Activated naive CD8-positive, alpha-beta T cell treated with anti-CD3 and anti-CD28 coated beads, Interleukin-2, amount 10 ng/mL, durations not matched to agents 7 days and 5 days (primary cell): Measurements from ENCODE around the gene TARBP1. TPM values are rescaled to one million over a fixed set of nuclear protein-coding genes. Genes with fewer than 3 reads are reported as not detected.
A peak's percentile ranks its signal among the peaks of the same experiment; 100 is the strongest.
"Not testable (repeated sequence)": the region's sequence is repeated elsewhere in the genome, so short reads cannot be mapped to it uniquely, and the experiment has no call there.

Experiments used
- ATAC-seq: fragments of 150-1000 bp; cut with Tn5 transposase; one replicate; pipeline ENCODE4 v1.10.0; 2021; ENCODE audit warnings: low read depth, moderate library complexity
- POLR2A ChIA-PET: fragments of 350-600 bp; sonication (Branson Sonifier 250); formaldehyde crosslinking; loops from one replicate; lab custom pipeline; 2021; ENCODE audit warnings: antibody characterized with exemption; lab: Charles Lee
- DNase-seq: peaks from one replicate; pipeline ENCODE4 v3.0.0; 2021
- H3K27ac Mint-ChIP-seq: one replicate; pipeline ENCODE4 v1.8.0; 2022; ENCODE audit warnings: mild to moderate bottlenecking, mixed read lengths
- H3K27me3 Mint-ChIP-seq: one replicate; pipeline ENCODE4 v1.8.0; 2022; ENCODE audit warnings: mild to moderate bottlenecking, moderate library complexity, mixed read lengths
- H3K36me3 Mint-ChIP-seq: one replicate; pipeline ENCODE4 v1.8.0; 2021; ENCODE audit warnings: mild to moderate bottlenecking, mixed read lengths
- H3K4me1 Mint-ChIP-seq: one replicate; pipeline ENCODE4 v1.8.0; 2021; ENCODE audit warnings: mixed read lengths
- H3K4me3 Mint-ChIP-seq: one replicate; pipeline ENCODE4 v1.8.0; 2022; ENCODE audit warnings: mild to moderate bottlenecking, moderate library complexity, mixed read lengths
- H3K9me3 Mint-ChIP-seq: one replicate; pipeline ENCODE4 v1.8.0; 2021; ENCODE audit warnings: mixed read lengths
- total RNA-seq, 2 experiments: library from RNA; stranded (reverse); gene quantifications; one replicate each; pipeline ENCODE4 v1.2.3, GENCODE V29; 2021

Gene TARBP1
- total RNA-seq, 2 experiments from 2014 or later: 39.6 to 42.9 TPM

GRCh38 chr1:234375672-234376071 lies 103.3 kb downstream of the TARBP1 start:
- peaks cover 39% of the 10 kb centered on the region for H3K4me1 Mint-ChIP-seq
- H3K9me3 Mint-ChIP-seq: peaks cover 8% of the 10 kb centered on the region
- ATAC-seq (no peak), DNase-seq (no peak)
- H3K27ac Mint-ChIP-seq: no peak overlapping the region
- H3K36me3 Mint-ChIP-seq: peaks cover 48% of the 10 kb centered on the region
- H3K27me3 Mint-ChIP-seq: no peaks in the 10 kb centered on the region
- POLR2A ChIA-PET: no interaction called here
- H3K4me3 Mint-ChIP-seq: no peak overlapping the region

DNA sequence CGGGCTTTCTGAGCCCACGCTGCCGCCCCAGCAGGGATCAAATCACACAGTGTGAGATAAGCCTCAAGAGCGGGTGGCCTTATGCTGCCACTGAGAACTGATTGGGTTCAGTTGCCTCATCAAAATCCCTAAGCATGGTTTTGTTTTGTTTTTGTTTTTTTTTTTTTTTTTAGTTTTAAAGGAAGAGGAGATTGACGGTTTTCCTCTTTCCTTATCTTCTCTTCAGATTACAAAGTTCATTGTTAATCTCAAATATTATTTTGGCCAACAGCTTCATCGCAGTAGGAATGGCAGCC lies 105.1 kb downstream of the TARBP1 start:
- POLR2A ChIA-PET: interaction anchor here (0.5 to 2.8 kb wide), 11 partner anchors 9 to 259 kb away, joined by 3 to 17 read pairs (median 4); partner anchors contain the start of genes IRF2BP2 and TARBP1
- H3K36me3 Mint-ChIP-seq: peaks cover 34% of the 10 kb centered on the region
- peak overlapping the region; percentile 99 for H3K27ac Mint-ChIP-seq
- H3K9me3 Mint-ChIP-seq: peaks cover 3% of the 10 kb centered on the region
- DNase-seq: no peak
- ATAC-seq: peak; percentile 32
- peaks cover 36% of the 10 kb centered on the region for H3K4me1 Mint-ChIP-seq
- no peaks in the 10 kb centered on the region for H3K27me3 Mint-ChIP-seq
- peak overlapping the region; percentile 95 for H3K4me3 Mint-ChIP-seq

- Mint-ChIP-seq H3K4me3 (peak within 1 kb of the TSS; percentile 95), H3K4me1 (peaks cover 36% of the 10 kb centered on the region), H3K9me3 (peaks cover 2% of the 10 kb centered on the region), H3K27ac (peak within 1 kb of the TSS; percentile 99), H3K27me3 (peaks cover 1% of the 10 kb centered on the region), H3K36me3 (peaks cover 30% of the 10 kb centered on the region)
- ATAC-seq (peak; percentile 88), DNase-seq (peak; percentile 90)
- POLR2A ChIA-PET: interaction anchor here (0.5 to 2.8 kb wide), 11 partner anchors 8 to 1051 kb away, joined by 3 to 17 read pairs (median 4); partner anchors contain the start of genes IRF2BP2 and TARBP1
Observed at GRCh38 chr1:234373064-234373958, 105.7 kb downstream of the TARBP1 start, which contains the start of gene COA6. Gene COA6, plus strand, starts transcription at chr1:234373456. Its CDS starts 11 bp downstream, at chr1:234373467.

GRCh38 chr1:234372011-234372757 lies 106.8 kb downstream of the TARBP1 start:
- Mint-ChIP-seq H3K27me3 (peaks cover 3% of the 10 kb centered on the region), H3K4me1 (peaks cover 35% of the 10 kb centered on the region), H3K9me3 (no peaks in the 10 kb centered on the region), H3K36me3 (peaks cover 19% of the 10 kb centered on the region), H3K27ac (peak overlapping the region; percentile 99), H3K4me3 (peak overlapping the region; percentile 95)
- ATAC-seq (no peak), DNase-seq (no peak)
- POLR2A ChIA-PET: interaction anchor here (0.6 to 2.8 kb wide), 5 partner anchors 15 to 961 kb away, joined by 3 to 17 read pairs (median 4); no protein-coding TSS in a partner anchor

- no peaks in the 10 kb centered on the region for H3K9me3 Mint-ChIP-seq
Observed at GRCh38 chr1:234371414-234371813, 107.6 kb downstream of the TARBP1 start.

DNA sequence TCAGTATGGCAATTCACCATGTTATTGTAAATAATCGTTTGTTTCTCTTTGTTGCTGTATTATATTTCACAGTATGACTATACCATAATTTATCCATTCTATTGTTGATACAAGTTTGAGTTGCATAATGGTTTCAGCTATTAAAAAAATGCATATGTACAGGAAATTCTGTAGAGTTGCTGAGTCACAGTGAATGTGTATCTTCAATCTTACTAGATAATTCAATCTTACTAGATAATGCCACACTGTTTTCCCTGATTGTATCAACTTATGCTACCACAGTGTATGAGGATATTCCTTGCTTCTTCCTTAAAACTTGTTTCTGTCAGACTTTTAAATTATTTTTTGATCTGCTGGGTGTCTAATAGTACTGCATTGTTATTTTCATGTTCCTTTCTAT lies 109.2 kb downstream of the TARBP1 start:
- Mint-ChIP-seq H3K36me3 (peaks cover 7% of the 10 kb centered on the region), H3K4me1 (peaks cover 21% of the 10 kb centered on the region), H3K4me3 (no peak overlapping the region), H3K27me3 (peaks cover 3% of the 10 kb centered on the region), H3K27ac (no peak overlapping the region), H3K9me3 (no peaks in the 10 kb centered on the region)
- DNase-seq (no peak), ATAC-seq (no peak)
- POLR2A ChIA-PET: no interaction called here

More at GRCh38 chr1:234371414-234371813, 107.6 kb downstream of the TARBP1 start:
- H3K36me3 Mint-ChIP-seq: peaks cover 13% of the 10 kb centered on the region
- peaks cover 31% of the 10 kb centered on the region for H3K4me1 Mint-ChIP-seq
- H3K27me3 Mint-ChIP-seq: peaks cover 3% of the 10 kb centered on the region
- POLR2A ChIA-PET: interaction anchor here (1.1 kb wide), 1 partner anchor 15 kb away, joined by 3 read pairs; no protein-coding TSS in a partner anchor
- DNase-seq (no peak), ATAC-seq (no peak)
- no peak overlapping the region for H3K27ac Mint-ChIP-seq
- no peak overlapping the region for H3K4me3 Mint-ChIP-seq

DNA sequence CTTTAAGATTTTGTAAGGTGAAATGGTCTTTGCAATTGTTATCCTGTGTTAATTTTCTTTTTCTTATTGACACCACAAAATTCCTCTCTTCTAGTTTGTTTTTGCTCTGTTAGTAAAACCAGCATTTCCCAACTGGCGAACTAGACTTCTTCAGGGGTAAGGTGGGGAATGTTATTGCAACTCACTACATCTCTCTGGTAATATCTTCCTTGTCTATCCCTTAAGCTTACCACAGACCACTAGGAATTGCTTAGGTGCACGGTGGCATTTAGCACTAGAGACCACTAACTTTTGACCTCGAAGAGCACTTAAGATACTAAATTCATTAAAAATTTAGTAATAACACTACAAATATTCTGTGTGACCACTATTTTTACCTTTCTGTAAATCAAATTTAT lies 109.9 kb downstream of the TARBP1 start:
- POLR2A ChIA-PET: no interaction called here
- DNase-seq (no peak), ATAC-seq (no peak)
- Mint-ChIP-seq H3K4me3 (no peak overlapping the region), H3K36me3 (peaks cover 2% of the 10 kb centered on the region), H3K9me3 (no peaks in the 10 kb centered on the region), H3K4me1 (peaks cover 14% of the 10 kb centered on the region), H3K27ac (no peak overlapping the region), H3K27me3 (peaks cover 3% of the 10 kb centered on the region)

DNA sequence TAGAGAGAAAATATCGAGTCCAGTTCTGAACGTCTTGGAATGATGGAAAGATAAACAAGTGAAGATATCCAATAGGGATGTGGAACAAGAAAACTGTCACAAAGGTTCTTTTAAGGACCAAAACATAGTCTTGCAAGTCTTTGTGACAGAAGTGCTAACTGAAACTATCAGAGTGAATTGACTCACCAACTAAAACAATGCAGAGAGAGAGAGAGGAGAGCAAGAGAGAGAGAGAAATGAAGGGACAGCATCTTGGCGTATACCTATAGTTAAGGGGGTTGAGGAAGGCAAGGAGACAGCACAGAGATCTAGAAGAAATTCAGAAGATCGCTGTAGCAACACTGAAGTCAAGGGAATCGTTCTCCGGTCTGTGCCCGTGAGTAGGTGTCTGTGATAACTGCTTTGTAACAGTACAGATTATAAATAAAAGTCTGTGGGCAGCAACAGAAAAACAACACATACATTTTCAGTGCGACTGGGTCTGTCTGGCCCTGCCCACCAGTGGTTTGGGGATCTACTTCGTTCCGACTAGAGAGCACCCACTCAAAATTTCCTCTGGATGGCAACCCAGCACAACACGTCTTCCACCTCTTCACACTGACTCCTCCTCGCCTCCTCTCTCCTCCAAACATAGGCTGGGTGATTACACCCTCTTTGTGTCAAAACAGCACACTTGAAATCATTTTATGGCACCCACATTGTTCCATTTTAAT lies 110.5 kb downstream of the TARBP1 start:
- DNase-seq (no peak), ATAC-seq (no peak)
- Mint-ChIP-seq H3K27me3 (peaks cover 3% of the 10 kb centered on the region), H3K27ac (no peak overlapping the region), H3K9me3 (no peaks in the 10 kb centered on the region), H3K4me3 (no peak overlapping the region), H3K4me1 (peaks cover 14% of the 10 kb centered on the region), H3K36me3 (peaks cover 2% of the 10 kb centered on the region)
- POLR2A ChIA-PET: no interaction called here

DNA sequence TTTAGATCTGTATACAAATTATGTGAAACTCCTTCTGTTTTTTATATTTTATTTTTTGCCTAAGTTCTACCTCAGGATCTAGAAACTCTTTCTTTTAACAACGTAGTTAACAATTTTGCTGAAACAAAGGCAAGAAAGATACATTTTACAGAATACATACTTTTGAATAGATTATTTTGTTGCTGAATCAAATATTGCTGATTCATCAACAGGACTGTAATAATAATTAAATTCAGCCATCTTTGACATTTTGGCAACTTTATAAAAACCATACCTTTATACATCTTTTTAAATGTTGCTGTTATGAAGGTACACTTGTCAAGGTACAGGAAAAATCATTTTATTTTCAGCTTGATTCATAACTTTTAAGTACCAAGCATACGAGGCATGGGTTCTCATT lies 116.4 kb downstream of the TARBP1 start:
- POLR2A ChIA-PET: no interaction called here
- ATAC-seq: no peak
- no peak overlapping the region for H3K4me3 Mint-ChIP-seq
- H3K4me1 Mint-ChIP-seq: peaks cover 8% of the 10 kb centered on the region
- H3K27me3 Mint-ChIP-seq: no peaks in the 10 kb centered on the region
- peaks cover 11% of the 10 kb centered on the region for H3K36me3 Mint-ChIP-seq
- no peak overlapping the region for H3K27ac Mint-ChIP-seq
- no peaks in the 10 kb centered on the region for H3K9me3 Mint-ChIP-seq
- no peak for DNase-seq

- POLR2A ChIA-PET: no interaction called here
- H3K27ac Mint-ChIP-seq: no peak overlapping the region
- no peaks in the 10 kb centered on the region for H3K9me3 Mint-ChIP-seq
- H3K4me3 Mint-ChIP-seq: no peak overlapping the region
- peaks cover 11% of the 10 kb centered on the region for H3K36me3 Mint-ChIP-seq
- H3K4me1 Mint-ChIP-seq: peaks cover 8% of the 10 kb centered on the region
- ATAC-seq: no peak
- no peaks in the 10 kb centered on the region for H3K27me3 Mint-ChIP-seq
- no peak for DNase-seq
Observed at GRCh38 chr1:234361102-234361603, 117.8 kb downstream of the TARBP1 start.

GRCh38 chr1:234357831-234358230 lies 121.1 kb downstream of the TARBP1 start:
- POLR2A ChIA-PET: interaction anchor here (0.7 to 2.4 kb wide), 2 partner anchors 8 to 16 kb away, joined by 3 to 17 read pairs; partner anchors contain the start of gene COA6
- Mint-ChIP-seq H3K27me3 (peaks cover 9% of the 10 kb centered on the region), H3K9me3 (peaks cover 1% of the 10 kb centered on the region), H3K27ac (peak overlapping the region; percentile 68), H3K36me3 (peaks cover 12% of the 10 kb centered on the region), H3K4me3 (peak overlapping the region; percentile 80), H3K4me1 (peaks cover 8% of the 10 kb centered on the region)
- ATAC-seq (no peak), DNase-seq (no peak)

GRCh38 chr1:234356615-234357269 lies 122.2 kb downstream of the TARBP1 start:
- H3K27me3 Mint-ChIP-seq: peaks cover 14% of the 10 kb centered on the region
- H3K27ac Mint-ChIP-seq: peak overlapping the region; percentile 76
- H3K36me3 Mint-ChIP-seq: peaks cover 12% of the 10 kb centered on the region
- POLR2A ChIA-PET: interaction anchor here (1.2 to 2.4 kb wide), 3 partner anchors 15 to 42 kb away, joined by 3 to 17 read pairs (median 4); partner anchors contain the start of gene COA6
- peak; percentile 70 for DNase-seq
- not testable (repeated sequence) for H3K9me3 Mint-ChIP-seq, H3K4me1 Mint-ChIP-seq
- peak overlapping the region; percentile 80 for H3K4me3 Mint-ChIP-seq
- peak; percentile 84 for ATAC-seq
